Fibroblast of pulmonary artery (primary cell): ENCODE results near the gene ZC2HC1C.
A peak's percentile ranks its signal among the peaks of the same experiment; 100 is the strongest.

Experiments used
- DNase-seq: peaks from one replicate; pipeline ENCODE4 v3.0.0-alpha.2; 2010; ENCODE audit warnings: low read depth
- H3K4me3 ChIP-seq: replicated peaks from 2 replicates; pipeline ENCODE4 v1.5.1; 2011; ENCODE audit warnings: low read depth, mild to moderate bottlenecking, control low read depth, low read length, moderate library complexity
- CTCF ChIP-seq: IDR thresholded peaks from 2 replicates; pipeline ENCODE4 v1.5.1; 2011; ENCODE audit warnings: mild to moderate bottlenecking, control low read depth, low read length, inconsistent platforms; ENCODE audit errors: missing control alignments

ZC2HC1C gene, protein sequence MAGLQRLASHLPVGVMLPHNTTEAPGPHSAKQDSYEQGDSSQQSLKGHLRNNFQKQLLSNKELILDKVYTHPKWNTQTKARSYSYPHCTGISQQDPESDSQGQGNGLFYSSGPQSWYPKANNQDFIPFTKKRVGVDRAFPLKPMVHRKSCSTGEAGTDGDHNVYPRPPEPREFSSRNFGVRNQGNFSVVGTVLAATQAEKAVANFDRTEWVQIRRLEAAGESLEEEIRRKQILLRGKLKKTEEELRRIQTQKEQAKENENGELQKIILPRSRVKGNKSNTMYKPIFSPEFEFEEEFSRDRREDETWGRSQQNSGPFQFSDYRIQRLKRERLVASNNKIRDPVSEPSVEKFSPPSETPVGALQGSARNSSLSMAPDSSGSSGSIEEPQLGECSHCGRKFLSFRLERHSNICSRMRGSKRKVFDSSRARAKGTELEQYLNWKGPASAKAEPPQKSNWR

DNA sequence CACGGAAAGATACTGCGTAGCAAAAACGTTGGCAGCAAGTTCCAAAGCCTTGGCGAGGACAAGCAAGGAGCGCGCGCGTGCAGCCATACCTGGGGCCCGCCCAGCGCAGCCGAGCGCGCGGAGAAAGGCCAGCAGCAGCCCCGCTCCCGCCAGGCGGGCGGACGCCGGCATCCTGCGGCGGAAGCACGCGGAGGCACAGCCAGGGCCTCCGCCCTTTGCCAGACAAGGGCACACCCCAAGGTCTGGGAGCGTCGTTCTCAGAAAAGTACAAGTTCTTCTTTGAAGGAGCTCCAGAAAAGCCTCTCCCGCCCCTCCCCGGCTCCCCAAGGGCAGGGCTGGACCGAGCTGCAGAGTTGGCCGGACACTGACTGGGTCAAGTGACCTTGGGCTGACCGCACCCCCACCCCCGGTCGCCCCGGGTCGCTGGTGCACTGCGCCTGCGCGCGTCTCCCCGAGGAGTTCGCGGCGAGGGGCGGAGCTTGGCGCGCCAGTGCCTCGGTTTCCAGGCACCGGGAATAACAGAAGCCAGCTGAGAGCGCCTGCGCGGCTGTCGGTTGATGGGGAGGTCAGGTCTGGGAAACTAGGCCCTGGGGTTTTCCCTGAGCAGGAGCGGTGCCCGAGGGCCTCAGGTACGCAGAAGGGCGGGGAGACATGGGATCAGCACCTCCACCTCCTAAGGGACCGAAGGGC lies at the start of gene ZC2HC1C:
TSS of gene ZC2HC1C (plus strand) at position 521 of the 690 bp plus-strand sequence. CDS start 933 bp downstream, outside the sequence.
- peak within 1 kb of the TSS; percentile 68 for H3K4me3 ChIP-seq
- TF ChIP-seq CTCF = no peak
- DNase-seq = peak; percentile 89

- DNase-seq = peak; percentile 20
- no peak overlapping the region for H3K4me3 ChIP-seq
- TF ChIP-seq CTCF = peak; percentile 42
Measured at GRCh38 chr14:75022655-75023054, 46.8 kb upstream of the ZC2HC1C start.

GRCh38 chr14:75023108-75023507 lies 46.3 kb upstream of the ZC2HC1C start:
- peak; percentile 12 for DNase-seq
- TF ChIP-seq CTCF = no peak
- no peak overlapping the region for H3K4me3 ChIP-seq

DNA sequence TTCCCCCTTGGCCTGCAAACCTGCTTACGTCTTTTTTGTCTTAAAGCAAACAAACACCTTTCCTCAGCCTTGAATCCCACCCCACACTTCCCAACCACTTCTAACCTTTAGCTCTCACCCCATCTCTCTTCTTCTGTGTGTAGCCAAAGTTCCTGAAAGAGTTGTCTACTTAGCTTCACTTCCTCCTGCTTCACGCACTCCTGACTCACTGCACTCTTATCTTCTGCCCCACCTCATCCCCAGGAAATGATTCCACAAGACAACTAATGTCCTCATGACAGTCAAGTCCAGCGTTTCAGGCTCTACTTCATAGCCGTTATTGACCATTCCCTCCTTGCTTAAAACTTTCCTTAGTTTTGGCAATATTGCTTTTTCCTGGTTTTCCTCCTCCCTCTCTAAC lies 44.4 kb upstream of the ZC2HC1C start:
- DNase-seq = peak; percentile 64
- TF ChIP-seq CTCF = no peak

GRCh38 chr14:75025876-75026275 lies 43.6 kb upstream of the ZC2HC1C start:
- no peak overlapping the region for H3K4me3 ChIP-seq
- TF ChIP-seq CTCF = no peak
- DNase-seq = no peak

More for the DNA sequence above, 44.4 kb upstream of the ZC2HC1C start:
- H3K4me3 ChIP-seq = no peak overlapping the region

DNA sequence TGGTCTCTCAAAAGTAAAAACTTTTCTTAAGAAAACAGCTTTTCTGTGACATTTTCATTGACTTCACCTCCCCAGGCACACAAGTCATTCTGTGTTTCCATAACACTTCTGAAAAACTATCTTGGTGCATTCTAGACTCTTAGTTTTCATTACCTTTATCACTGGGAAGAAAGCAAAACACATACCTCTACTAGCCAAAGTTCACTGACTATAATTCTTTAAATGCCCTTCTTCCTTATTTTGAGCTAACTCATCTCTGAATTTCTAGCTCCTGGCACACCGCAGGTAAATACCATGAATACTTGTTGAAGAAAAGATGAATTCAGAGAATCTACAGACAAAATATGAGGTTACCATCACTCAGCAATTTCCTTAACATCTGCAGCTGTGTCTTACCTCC lies 39.3 kb upstream of the ZC2HC1C start:
- no peak for DNase-seq
- TF ChIP-seq CTCF = no peak
- H3K4me3 ChIP-seq = no peak overlapping the region
